ENCODE data around the gene CDH3. TPM values are rescaled to one million over a fixed set of nuclear protein-coding genes. Genes with fewer than 3 reads are reported as not detected.

Gene CDH3
- total RNA-seq, 1 experiment from 2014 or later = not detected

- no peak overlapping the region for H3K4me3 ChIP-seq (ENCODE audit: low read depth, low read length, poor library complexity, severe bottlenecking)
- no peaks in the 10 kb centered on the region for H3K36me3 ChIP-seq (ENCODE audit: insufficient read depth, low read length, poor library complexity, severe bottlenecking)
- intact Hi-C loops (cut with micrococcal nuclease; ENCODE audit: unreplicated experiment) = no loop called here
- no peaks in the 10 kb centered on the region for H3K4me1 ChIP-seq (ENCODE audit: insufficient read depth, low read length, poor library complexity, severe bottlenecking)
- DNase-seq (ENCODE audit: low spot score) = no peak
- no peak for TF ChIP-seq CTCF (conservative IDR thresholded peaks at IDR 0.05; ENCODE audit: low read depth, low read length)
- TF ChIP-seq EZH2 (IDR thresholded peaks at IDR 0.05; ENCODE audit: borderline replicate concordance, low read depth, low read length, poor library complexity, severe bottlenecking) = no peak
- ChIA-PET POLR2A (ENCODE audit: low non-redundant PET) (no interaction called here), CTCF (no interaction called here)
- no peaks in the 10 kb centered on the region for H3K27me3 ChIP-seq (replicated peaks; ENCODE audit: insufficient read depth, low read depth, low read length, poor library complexity)
- BruUV-seq (replicated peaks) = no TSS peak
- H3K9me3 ChIP-seq (ENCODE audit: low read depth, low read length, poor library complexity, severe bottlenecking) = no peaks in the 10 kb centered on the region
- no peak overlapping the region for H3K27ac ChIP-seq (ENCODE audit: low read depth, low read length, poor library complexity, severe bottlenecking)
Observed at GRCh38 chr16:68664297-68664696, 19.2 kb downstream of the CDH3 start.

DNA sequence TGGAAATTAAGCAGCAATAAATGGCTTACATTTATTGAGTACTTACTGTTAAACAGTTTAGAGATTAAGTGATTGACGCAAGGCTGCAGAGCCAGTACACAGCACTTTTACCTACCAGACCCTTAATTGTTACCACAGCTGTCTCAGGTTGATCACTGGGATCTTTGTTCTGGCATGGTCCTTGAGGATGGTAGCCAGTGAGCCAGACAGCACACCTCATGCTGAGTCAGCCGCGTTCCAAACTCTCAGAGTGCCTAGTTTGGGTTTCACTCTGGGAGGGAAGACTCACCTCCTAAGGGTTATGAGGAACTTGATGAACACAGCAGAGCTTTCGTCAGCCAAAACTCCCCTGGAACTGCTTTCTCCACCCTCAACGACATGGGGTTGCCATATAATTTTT lies 20.4 kb downstream of the CDH3 start:
- Histone ChIP-seq H3K27ac (ENCODE audit: low read depth, low read length, poor library complexity, severe bottlenecking) (no peak overlapping the region), H3K27me3 (replicated peaks; ENCODE audit: insufficient read depth, low read depth, low read length, poor library complexity) (no peaks in the 10 kb centered on the region), H3K4me1 (ENCODE audit: insufficient read depth, low read length, poor library complexity, severe bottlenecking) (no peaks in the 10 kb centered on the region), H3K36me3 (ENCODE audit: insufficient read depth, low read length, poor library complexity, severe bottlenecking) (no peaks in the 10 kb centered on the region), H3K9me3 (ENCODE audit: low read depth, low read length, poor library complexity, severe bottlenecking) (no peaks in the 10 kb centered on the region), H3K4me3 (ENCODE audit: low read depth, low read length, poor library complexity, severe bottlenecking) (no peak overlapping the region)
- intact Hi-C loops (cut with micrococcal nuclease; ENCODE audit: unreplicated experiment) = no loop called here
- BruUV-seq (replicated peaks) = no TSS peak
- ChIA-PET POLR2A (ENCODE audit: low non-redundant PET) (no interaction called here), CTCF (no interaction called here)
- no peak for DNase-seq (ENCODE audit: low spot score)
- no peak for TF ChIP-seq CTCF (conservative IDR thresholded peaks at IDR 0.05; ENCODE audit: low read depth, low read length)

GRCh38 chr16:68668266-68668665 lies 23.2 kb downstream of the CDH3 start:
- DNase-seq (ENCODE audit: low spot score) = no peak
- no peaks in the 10 kb centered on the region for H3K36me3 ChIP-seq (ENCODE audit: insufficient read depth, low read length, poor library complexity, severe bottlenecking)
- no peak for TF ChIP-seq CTCF (conservative IDR thresholded peaks at IDR 0.05; ENCODE audit: low read depth, low read length)
- TF ChIP-seq EZH2 (IDR thresholded peaks at IDR 0.05; ENCODE audit: borderline replicate concordance, low read depth, low read length, poor library complexity, severe bottlenecking) = no peak
- CTCF ChIA-PET = no interaction called here
- intact Hi-C loops (cut with micrococcal nuclease; ENCODE audit: unreplicated experiment) = no loop called here
- BruUV-seq (replicated peaks) = no TSS peak
- POLR2A ChIA-PET (ENCODE audit: low non-redundant PET) = no interaction called here
- no peak overlapping the region for H3K27ac ChIP-seq (ENCODE audit: low read depth, low read length, poor library complexity, severe bottlenecking)
- no peak overlapping the region for H3K4me3 ChIP-seq (ENCODE audit: low read depth, low read length, poor library complexity, severe bottlenecking)
- H3K27me3 ChIP-seq (replicated peaks; ENCODE audit: insufficient read depth, low read depth, low read length, poor library complexity) = no peaks in the 10 kb centered on the region
- no peaks in the 10 kb centered on the region for H3K9me3 ChIP-seq (ENCODE audit: low read depth, low read length, poor library complexity, severe bottlenecking)
- H3K4me1 ChIP-seq (ENCODE audit: insufficient read depth, low read length, poor library complexity, severe bottlenecking) = no peaks in the 10 kb centered on the region
